ENCODE measurements around the gene PIERCE2.

GRCh38 chr15:55461447-55461846 is 53.2 kb downstream of the PIERCE2 start:
- TF ChIP-seq, protein P1, sequence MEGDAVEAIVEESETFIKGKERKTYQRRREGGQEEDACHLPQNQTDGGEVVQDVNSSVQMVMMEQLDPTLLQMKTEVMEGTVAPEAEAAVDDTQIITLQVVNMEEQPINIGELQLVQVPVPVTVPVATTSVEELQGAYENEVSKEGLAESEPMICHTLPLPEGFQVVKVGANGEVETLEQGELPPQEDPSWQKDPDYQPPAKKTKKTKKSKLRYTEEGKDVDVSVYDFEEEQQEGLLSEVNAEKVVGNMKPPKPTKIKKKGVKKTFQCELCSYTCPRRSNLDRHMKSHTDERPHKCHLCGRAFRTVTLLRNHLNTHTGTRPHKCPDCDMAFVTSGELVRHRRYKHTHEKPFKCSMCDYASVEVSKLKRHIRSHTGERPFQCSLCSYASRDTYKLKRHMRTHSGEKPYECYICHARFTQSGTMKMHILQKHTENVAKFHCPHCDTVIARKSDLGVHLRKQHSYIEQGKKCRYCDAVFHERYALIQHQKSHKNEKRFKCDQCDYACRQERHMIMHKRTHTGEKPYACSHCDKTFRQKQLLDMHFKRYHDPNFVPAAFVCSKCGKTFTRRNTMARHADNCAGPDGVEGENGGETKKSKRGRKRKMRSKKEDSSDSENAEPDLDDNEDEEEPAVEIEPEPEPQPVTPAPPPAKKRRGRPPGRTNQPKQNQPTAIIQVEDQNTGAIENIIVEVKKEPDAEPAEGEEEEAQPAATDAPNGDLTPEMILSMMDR (IDR thresholded peaks at IDR 0.05), result no peak
- TF ChIP-seq POLR2A (IDR thresholded peaks at IDR 0.05; ENCODE audit: low read length) (no peak), MAFK (IDR thresholded peaks at IDR 0.05; ENCODE audit: partially characterized antibody) (no peak), HDAC2 (IDR thresholded peaks at IDR 0.05) (no peak), PBX3 (IDR thresholded peaks at IDR 0.05) (no peak), E2F6 (IDR thresholded peaks at IDR 0.05; ENCODE audit: borderline replicate concordance, low read depth) (no peak), KDM1A (IDR thresholded peaks at IDR 0.05; ENCODE audit: low read depth) (no peak), NR3C1 (IDR thresholded peaks at IDR 0.05) (no peak), ZC3H11A (IDR thresholded peaks at IDR 0.05) (no peak), FOSL2 (IDR thresholded peaks at IDR 0.05) (no peak), FOSL2 (CRISPR knock-in tag; IDR thresholded peaks at IDR 0.05) (no peak), NFE2L2 (conservative IDR thresholded peaks at IDR 0.05; ENCODE audit: low read length) (no peak)
- TF ChIP-seq, protein P2, sequence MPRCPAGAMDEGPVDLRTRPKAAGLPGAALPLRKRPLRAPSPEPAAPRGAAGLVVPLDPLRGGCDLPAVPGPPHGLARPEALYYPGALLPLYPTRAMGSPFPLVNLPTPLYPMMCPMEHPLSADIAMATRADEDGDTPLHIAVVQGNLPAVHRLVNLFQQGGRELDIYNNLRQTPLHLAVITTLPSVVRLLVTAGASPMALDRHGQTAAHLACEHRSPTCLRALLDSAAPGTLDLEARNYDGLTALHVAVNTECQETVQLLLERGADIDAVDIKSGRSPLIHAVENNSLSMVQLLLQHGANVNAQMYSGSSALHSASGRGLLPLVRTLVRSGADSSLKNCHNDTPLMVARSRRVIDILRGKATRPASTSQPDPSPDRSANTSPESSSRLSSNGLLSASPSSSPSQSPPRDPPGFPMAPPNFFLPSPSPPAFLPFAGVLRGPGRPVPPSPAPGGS (IDR thresholded peaks at IDR 0.05), result no peak

Data from A549 (cell line).